GM13977 (cell line): ENCODE data around the gene ADAM23.

Source experiments
- DNase-seq: peaks from one replicate; pipeline ENCODE4 v3.0.0; 2012; ENCODE audit warnings: low spot score
- CTCF ChIP-seq: IDR thresholded peaks from 2 replicates; pipeline ENCODE4 v1.5.1; 2012; ENCODE audit warnings: mild to moderate bottlenecking, control low read depth; ENCODE audit not compliant: insufficient read depth; ENCODE audit errors: extremely low read depth, missing control alignments
- in situ Hi-C: fragments of 300-500 bp; cut with MboI; formaldehyde crosslinking; loops from one replicate; pipeline ENCODE4 v1.12.0; 2022; ENCODE audit warnings: low sequenced_read_pairs, low pct_unique_long_range_greater_than_20kb, mixed read lengths, inconsistent platforms; ENCODE audit not compliant: unreplicated experiment

Gene ADAM23

GRCh38 chr2:206442474-206442832 lies 879 bp upstream of the ADAM23 start:
- DNase-seq: no peak

GRCh38 chr2:206443735-206444527 lies 599 bp downstream of the ADAM23 start:
- in situ Hi-C loops: no loop called here
- DNase-seq: peak; percentile 73

More at GRCh38 chr2:206442474-206442832, 879 bp upstream of the ADAM23 start:
- in situ Hi-C loops: no loop called here
- no peak for TF ChIP-seq CTCF

GRCh38 chr2:206445948-206446347 lies 2.6 kb downstream of the ADAM23 start:
- no peak for TF ChIP-seq CTCF
- in situ Hi-C loops: no loop called here
- DNase-seq: no peak

More at GRCh38 chr2:206443735-206444527, 599 bp downstream of the ADAM23 start:
- TF ChIP-seq CTCF: no peak

GRCh38 chr2:206452242-206452641 lies 8.9 kb downstream of the ADAM23 start:
- in situ Hi-C loops: no loop called here
- no peak for TF ChIP-seq CTCF
- DNase-seq: no peak

- TF ChIP-seq CTCF: no peak
- no peak for DNase-seq
- in situ Hi-C loops: no loop called here
Observed at GRCh38 chr2:206452750-206453149, 9.4 kb downstream of the ADAM23 start.

- in situ Hi-C loops: no loop called here
- DNase-seq: no peak
- no peak for TF ChIP-seq CTCF
Observed at GRCh38 chr2:206456078-206456754, 12.9 kb downstream of the ADAM23 start.
